Measurements from ENCODE around the gene ASTN2. TPM values are rescaled to one million over a fixed set of nuclear protein-coding genes. Genes with fewer than 3 reads are reported as not detected.

ASTN2 gene
- total and polyA plus RNA-seq, 9 donors = 1.8 to 6.4 (median 3.2) TPM

GRCh38 chr9:116750510-116750909 lies 664.3 kb downstream of the ASTN2 start:
- no peak overlapping the region for H3K27ac ChIP-seq
- TF ChIP-seq POLR2A (IDR thresholded peaks at IDR 0.05) = no peak
- TF ChIP-seq CTCF (IDR thresholded peaks at IDR 0.05) = no peak
- no peak for TF ChIP-seq EP300 (IDR thresholded peaks at IDR 0.05)
- DNase-seq = no peak
- intact Hi-C loops (cut with DNase I) = no loop called here
- H3K27me3 ChIP-seq = no peaks in the 10 kb centered on the region
- WGBS, 3 donors = 84 to 92% (median 90%) methylated on average over 2 of the region's 2 CpGs
- H3K36me3 ChIP-seq = no peaks in the 10 kb centered on the region
- H3K4me1 ChIP-seq (ENCODE audit: insufficient read depth) = no peaks in the 10 kb centered on the region
- no peak overlapping the region for H3K4me3 ChIP-seq
- no peaks in the 10 kb centered on the region for H3K9me3 ChIP-seq

- 64 to 76% (median 74%) methylated on average over 2 of the region's 2 CpGs for WGBS, 3 donors
- no peak for TF ChIP-seq POLR2A (IDR thresholded peaks at IDR 0.05)
- TF ChIP-seq CTCF (IDR thresholded peaks at IDR 0.05) = no peak
- TF ChIP-seq EP300 (IDR thresholded peaks at IDR 0.05) = no peak
- DNase-seq = no peak
- intact Hi-C loops (cut with DNase I) = no loop called here
- H3K27ac ChIP-seq = no peak overlapping the region
- no peaks in the 10 kb centered on the region for H3K4me1 ChIP-seq (ENCODE audit: insufficient read depth)
- no peaks in the 10 kb centered on the region for H3K27me3 ChIP-seq
- H3K4me3 ChIP-seq = no peak overlapping the region
- H3K9me3 ChIP-seq = no peaks in the 10 kb centered on the region
- H3K36me3 ChIP-seq = no peaks in the 10 kb centered on the region
Measured at GRCh38 chr9:116749772-116750171, 665.1 kb downstream of the ASTN2 start.

GRCh38 chr9:116749176-116749575 lies 665.7 kb downstream of the ASTN2 start:
- WGBS, 3 donors = 94 to 95% (median 94%) methylated on average over 3 of the region's 3 CpGs
- DNase-seq = no peak
- Histone ChIP-seq H3K36me3 (no peaks in the 10 kb centered on the region), H3K9me3 (no peaks in the 10 kb centered on the region), H3K4me3 (no peak overlapping the region), H3K27ac (no peak overlapping the region), H3K4me1 (ENCODE audit: insufficient read depth) (no peaks in the 10 kb centered on the region), H3K27me3 (no peaks in the 10 kb centered on the region)
- intact Hi-C loops (cut with DNase I) = no loop called here
- TF ChIP-seq EP300 (IDR thresholded peaks at IDR 0.05) (no peak), CTCF (IDR thresholded peaks at IDR 0.05) (no peak), POLR2A (IDR thresholded peaks at IDR 0.05) (no peak)

- H3K27ac ChIP-seq = no peak overlapping the region
- TF ChIP-seq EP300 (IDR thresholded peaks at IDR 0.05) (no peak), CTCF (IDR thresholded peaks at IDR 0.05) (no peak), POLR2A (IDR thresholded peaks at IDR 0.05) (no peak)
Measured at GRCh38 chr9:116741742-116742141, 673.1 kb downstream of the ASTN2 start.

More at GRCh38 chr9:116741742-116742141, 673.1 kb downstream of the ASTN2 start:
- no peaks in the 10 kb centered on the region for H3K4me1 ChIP-seq (ENCODE audit: insufficient read depth)
- H3K4me3 ChIP-seq = no peak overlapping the region
- DNase-seq = no peak
- WGBS, 3 donors = 72 to 78% (median 77%) methylated on average over 2 of the region's 2 CpGs
- no peaks in the 10 kb centered on the region for H3K9me3 ChIP-seq
- H3K36me3 ChIP-seq = no peaks in the 10 kb centered on the region
- no peaks in the 10 kb centered on the region for H3K27me3 ChIP-seq
- intact Hi-C loops (cut with DNase I) = no loop called here
